ENCODE data around the gene THBS3.
"Not testable (repeated sequence)": the region's sequence is repeated elsewhere in the genome, so short reads cannot be mapped to it uniquely, and the experiment has no call there.

The THBS3 gene

DNA sequence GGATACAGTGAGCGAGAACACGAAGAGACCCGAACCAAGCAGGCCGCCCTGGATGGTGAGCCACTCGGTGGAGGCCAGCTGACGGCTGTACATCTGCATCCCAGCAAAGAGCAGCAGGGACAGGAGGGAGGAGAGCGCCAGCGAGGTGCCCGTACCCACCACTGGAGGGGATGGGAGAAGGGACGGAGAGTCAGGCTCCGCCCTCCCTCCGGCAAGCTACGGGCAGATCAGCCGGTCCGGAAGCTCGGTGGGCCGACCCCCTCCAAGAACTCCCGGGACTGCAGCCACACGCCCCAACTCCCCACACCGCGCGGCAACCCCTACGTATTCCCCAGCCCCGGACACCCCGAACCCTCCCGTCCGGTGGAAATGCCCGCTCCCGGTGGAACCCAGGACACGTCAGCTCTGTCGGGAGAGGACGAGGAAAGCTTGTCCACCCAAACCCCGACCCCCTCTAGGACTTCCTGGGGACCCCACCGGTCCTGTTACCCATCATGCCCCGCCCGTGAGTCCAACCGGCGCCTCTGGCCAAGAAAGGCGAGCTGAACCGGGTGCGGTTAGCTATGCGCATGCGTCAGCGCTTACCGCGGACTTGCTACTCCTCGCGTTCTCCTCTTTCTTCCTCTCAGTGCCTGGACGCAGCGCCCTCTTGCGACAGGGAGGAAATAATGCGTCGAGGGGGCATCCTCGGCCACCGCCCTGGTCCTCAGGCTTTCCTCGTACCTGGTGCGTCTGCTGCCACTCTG, 34.8 kb downstream of the THBS3 start, which contains the start of gene KRTCAP2:
Gene KRTCAP2 (minus strand): TSS at position 573 of the 746 bp plus-strand sequence. CDS start 80 bp downstream, at position 493.
- no peaks in the 10 kb centered on the region for H3K9me3 ChIP-seq (ENCODE audit: control insufficient read depth, low read length)
- peaks cover 53% of the 10 kb centered on the region for H3K4me1 ChIP-seq (ENCODE audit: control insufficient read depth, insufficient read depth, low read length)
- H3K9ac ChIP-seq (ENCODE audit: low read length): peak within 1 kb of the TSS; percentile 97
- H3K36me3 ChIP-seq (ENCODE audit: control insufficient read depth, insufficient read depth, low read length): no peaks in the 10 kb centered on the region
- H3K4me3 ChIP-seq (ENCODE audit: low read length): peak within 1 kb of the TSS; percentile 93
- peaks cover 4% of the 10 kb centered on the region for H3K27me3 ChIP-seq (ENCODE audit: control insufficient read depth, insufficient read depth, low read length)

DNA sequence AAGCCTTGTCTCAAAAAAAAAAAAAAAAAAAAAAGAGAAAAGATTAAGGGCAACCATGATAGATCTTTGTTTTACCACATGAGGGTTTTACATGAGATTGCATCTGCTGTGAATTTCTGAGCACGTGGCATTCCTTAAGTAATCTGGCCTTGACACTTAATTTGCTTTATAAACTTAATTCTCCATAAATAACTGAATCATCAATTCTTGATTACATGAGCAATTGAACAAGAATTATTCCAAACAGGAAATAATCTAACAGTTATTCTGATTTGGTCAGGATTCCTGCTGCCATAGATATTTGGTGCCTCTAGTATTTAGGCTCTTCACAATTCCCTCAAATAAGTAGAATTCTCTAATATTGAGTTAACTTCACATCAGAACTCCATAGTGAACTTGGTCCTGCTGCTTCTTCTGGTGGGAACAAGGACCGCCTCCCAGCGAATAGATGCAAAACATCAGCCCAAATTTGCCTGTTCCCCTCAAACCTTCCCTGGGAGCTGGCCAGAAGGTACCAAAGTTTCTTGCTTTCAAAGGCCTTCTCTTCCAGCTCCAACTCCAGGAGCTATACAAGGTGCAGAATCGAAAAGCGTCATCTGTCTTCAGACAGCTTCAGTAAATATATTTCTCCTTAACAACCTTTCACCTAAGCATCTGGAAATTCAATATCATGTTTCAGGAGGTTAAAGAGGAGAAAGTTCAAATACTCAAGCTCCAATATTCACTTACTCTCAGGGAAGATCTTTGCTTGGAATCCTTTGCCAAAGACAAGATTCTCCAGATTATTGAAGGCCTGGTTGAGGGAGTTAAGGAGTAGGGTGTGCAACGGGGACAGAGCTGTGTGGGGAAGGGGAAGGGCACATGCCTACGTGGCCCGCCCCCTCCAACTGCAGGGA, 35.6 kb downstream of the THBS3 start:
- Histone ChIP-seq H3K9ac (ENCODE audit: low read length) (peak overlapping the region; percentile 97), H3K4me3 (ENCODE audit: low read length) (peak overlapping the region; percentile 93), H3K4me1 (ENCODE audit: control insufficient read depth, insufficient read depth, low read length) (peaks cover 50% of the 10 kb centered on the region)

DNA sequence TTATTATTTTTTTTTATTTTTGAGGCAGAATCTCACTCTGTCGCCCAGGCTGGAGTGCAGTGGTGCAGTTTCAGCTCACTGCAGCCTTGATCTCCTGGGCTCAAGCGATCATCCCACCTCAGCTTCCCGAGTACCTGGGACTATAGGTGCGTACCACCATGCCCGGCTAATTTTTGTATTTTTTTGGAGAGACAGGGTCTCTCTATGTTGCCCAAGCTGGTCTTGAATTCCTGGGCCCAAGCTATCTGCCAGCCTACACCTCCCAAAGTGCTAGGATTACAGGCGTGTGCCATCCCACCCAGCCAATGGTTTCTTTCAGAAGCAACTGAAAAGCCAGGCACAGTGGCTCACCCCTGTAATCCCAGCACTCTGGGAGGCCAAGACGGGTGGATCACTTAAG, 36.9 kb downstream of the THBS3 start:
- Histone ChIP-seq H3K9me3 (ENCODE audit: control insufficient read depth, low read length) (no peaks in the 10 kb centered on the region), H3K9ac (ENCODE audit: low read length) (no peak overlapping the region), H3K27me3 (ENCODE audit: control insufficient read depth, insufficient read depth, low read length) (peaks cover 4% of the 10 kb centered on the region), H3K4me3 (ENCODE audit: low read length) (no peak overlapping the region), H3K36me3 (ENCODE audit: control insufficient read depth, insufficient read depth, low read length) (no peaks in the 10 kb centered on the region), H3K4me1 (ENCODE audit: control insufficient read depth, insufficient read depth, low read length) (peaks cover 41% of the 10 kb centered on the region)

More for the DNA sequence above, 35.6 kb downstream of the THBS3 start:
- Histone ChIP-seq H3K36me3 (ENCODE audit: control insufficient read depth, insufficient read depth, low read length) (no peaks in the 10 kb centered on the region), H3K27me3 (ENCODE audit: control insufficient read depth, insufficient read depth, low read length) (peaks cover 4% of the 10 kb centered on the region), H3K9me3 (ENCODE audit: control insufficient read depth, low read length) (no peaks in the 10 kb centered on the region)

DNA sequence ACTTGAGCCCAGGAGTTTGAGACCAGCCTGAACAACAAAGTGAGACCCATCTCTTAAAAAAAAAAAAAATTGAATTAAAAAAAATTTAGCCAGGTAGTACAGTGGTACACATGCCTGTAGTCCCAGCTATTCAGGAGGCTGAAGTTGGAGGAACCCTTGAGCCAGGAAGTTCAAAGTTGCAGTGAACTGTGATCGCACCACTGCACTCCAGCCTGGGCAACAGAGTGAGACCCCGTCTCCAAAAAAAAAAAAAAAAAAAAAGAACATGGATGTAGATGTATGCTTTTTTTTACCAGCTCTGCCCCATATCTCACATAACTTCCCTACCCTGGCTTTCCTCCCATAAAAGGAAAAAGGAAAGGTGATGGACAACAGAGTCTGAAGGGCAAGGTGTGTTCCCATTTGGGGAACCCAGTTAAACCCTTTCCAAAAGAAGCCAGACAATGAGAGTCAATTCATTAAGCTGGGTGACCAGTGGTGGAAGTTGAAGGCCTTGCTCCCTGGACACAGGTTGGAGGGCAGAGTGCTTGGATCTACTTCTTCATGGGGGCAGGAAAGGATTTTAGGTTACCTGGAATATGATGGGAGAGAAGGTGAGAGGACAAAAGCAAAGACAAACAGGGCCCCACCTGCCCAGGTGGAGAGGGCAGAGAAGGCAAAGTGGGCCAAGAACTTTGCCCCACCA, 37.5 kb downstream of the THBS3 start:
- H3K4me1 ChIP-seq (ENCODE audit: control insufficient read depth, insufficient read depth, low read length): peaks cover 35% of the 10 kb centered on the region

DNA sequence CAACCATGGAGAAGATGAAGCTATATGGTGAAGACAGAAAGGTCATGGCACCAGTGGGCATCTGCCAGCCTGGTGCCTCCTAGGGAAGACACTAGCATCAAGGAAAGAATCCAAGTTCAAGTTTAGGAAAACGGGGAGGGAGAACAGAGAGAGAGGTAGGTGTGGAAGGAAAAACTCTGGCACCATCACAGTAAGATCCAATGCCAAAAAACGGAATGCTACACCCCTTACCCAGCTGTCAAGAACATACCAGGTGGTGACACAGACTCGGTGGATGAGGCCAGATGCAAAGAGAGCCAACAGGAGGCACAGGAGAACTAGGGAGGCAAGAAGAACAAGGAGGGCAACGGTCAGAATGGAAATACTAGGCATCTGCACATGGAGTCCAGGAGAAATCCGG, 38.2 kb downstream of the THBS3 start:
- Histone ChIP-seq H3K9me3 (ENCODE audit: control insufficient read depth, low read length) (no peaks in the 10 kb centered on the region), H3K36me3 (ENCODE audit: control insufficient read depth, insufficient read depth, low read length) (no peaks in the 10 kb centered on the region), H3K4me1 (ENCODE audit: control insufficient read depth, insufficient read depth, low read length) (peaks cover 28% of the 10 kb centered on the region), H3K4me3 (ENCODE audit: low read length) (no peak overlapping the region), H3K9ac (ENCODE audit: low read length) (no peak overlapping the region), H3K27me3 (ENCODE audit: control insufficient read depth, insufficient read depth, low read length) (no peaks in the 10 kb centered on the region)

More for the DNA sequence above, 37.5 kb downstream of the THBS3 start:
- Histone ChIP-seq H3K4me3 (ENCODE audit: low read length) (no peak overlapping the region), H3K36me3 (ENCODE audit: control insufficient read depth, insufficient read depth, low read length) (no peaks in the 10 kb centered on the region), H3K9me3 (ENCODE audit: control insufficient read depth, low read length) (no peaks in the 10 kb centered on the region), H3K9ac (ENCODE audit: low read length) (no peak overlapping the region), H3K27me3 (ENCODE audit: control insufficient read depth, insufficient read depth, low read length) (peaks cover 4% of the 10 kb centered on the region)

DNA sequence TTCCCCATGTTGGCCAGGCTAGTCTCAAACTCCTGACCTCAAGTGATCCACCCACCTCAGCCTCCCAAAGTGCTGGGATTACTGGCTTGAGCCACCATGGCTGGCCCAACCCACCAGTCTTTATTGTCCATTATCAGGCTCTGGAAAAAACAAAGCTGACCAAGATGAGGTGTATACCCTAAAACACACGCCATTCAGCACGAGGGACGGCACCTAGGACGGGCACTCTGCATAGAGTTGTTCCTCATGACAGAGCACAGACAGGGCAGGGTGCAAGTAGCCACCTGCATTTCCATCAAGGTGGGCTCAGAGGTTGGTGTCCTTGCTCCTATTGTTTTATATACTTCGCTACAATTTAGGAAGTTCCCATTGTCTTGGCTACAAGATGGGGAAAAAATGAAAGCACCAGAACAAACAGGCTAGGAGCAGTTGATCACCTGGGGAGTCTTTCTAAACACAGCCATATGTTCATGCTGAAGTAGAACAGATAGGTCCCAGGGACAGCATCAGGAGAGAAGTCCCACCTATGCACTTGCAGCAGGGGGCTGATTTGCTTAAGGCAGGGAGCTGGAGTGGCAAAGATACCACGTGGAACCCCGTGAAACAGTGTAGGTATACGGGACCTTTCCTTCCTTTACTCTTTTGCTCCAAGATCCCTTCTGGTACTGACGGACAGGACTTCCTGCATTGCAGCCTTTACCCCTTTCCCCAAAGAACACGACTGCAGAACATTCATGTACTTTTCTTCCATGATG, 39.1 kb downstream of the THBS3 start:
- no peaks in the 10 kb centered on the region for H3K36me3 ChIP-seq (ENCODE audit: control insufficient read depth, insufficient read depth, low read length)
- H3K9me3 ChIP-seq (ENCODE audit: control insufficient read depth, low read length): no peaks in the 10 kb centered on the region
- peaks cover 19% of the 10 kb centered on the region for H3K4me1 ChIP-seq (ENCODE audit: control insufficient read depth, insufficient read depth, low read length)
- no peak overlapping the region for H3K4me3 ChIP-seq (ENCODE audit: low read length)
- no peaks in the 10 kb centered on the region for H3K27me3 ChIP-seq (ENCODE audit: control insufficient read depth, insufficient read depth, low read length)
- no peak overlapping the region for H3K9ac ChIP-seq (ENCODE audit: low read length)

DNA sequence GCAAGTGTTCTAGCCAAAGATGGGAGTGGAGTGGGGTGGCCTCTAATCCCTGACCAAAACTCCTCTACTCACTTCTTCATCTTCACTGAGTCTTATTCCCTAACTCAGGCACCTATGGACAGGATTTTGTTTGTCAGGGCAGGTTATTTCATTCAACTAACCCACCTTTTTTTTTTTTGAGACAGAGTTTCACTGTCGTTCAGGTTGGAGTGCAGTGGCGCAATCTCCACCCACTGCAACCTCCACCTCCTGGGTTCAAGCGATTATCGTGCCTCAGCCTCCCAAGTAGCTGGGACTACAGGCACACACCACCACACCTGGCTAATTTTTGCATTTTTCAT, 39.6 kb downstream of the THBS3 start:
- H3K4me3 ChIP-seq (ENCODE audit: low read length): not testable (repeated sequence)

DNA sequence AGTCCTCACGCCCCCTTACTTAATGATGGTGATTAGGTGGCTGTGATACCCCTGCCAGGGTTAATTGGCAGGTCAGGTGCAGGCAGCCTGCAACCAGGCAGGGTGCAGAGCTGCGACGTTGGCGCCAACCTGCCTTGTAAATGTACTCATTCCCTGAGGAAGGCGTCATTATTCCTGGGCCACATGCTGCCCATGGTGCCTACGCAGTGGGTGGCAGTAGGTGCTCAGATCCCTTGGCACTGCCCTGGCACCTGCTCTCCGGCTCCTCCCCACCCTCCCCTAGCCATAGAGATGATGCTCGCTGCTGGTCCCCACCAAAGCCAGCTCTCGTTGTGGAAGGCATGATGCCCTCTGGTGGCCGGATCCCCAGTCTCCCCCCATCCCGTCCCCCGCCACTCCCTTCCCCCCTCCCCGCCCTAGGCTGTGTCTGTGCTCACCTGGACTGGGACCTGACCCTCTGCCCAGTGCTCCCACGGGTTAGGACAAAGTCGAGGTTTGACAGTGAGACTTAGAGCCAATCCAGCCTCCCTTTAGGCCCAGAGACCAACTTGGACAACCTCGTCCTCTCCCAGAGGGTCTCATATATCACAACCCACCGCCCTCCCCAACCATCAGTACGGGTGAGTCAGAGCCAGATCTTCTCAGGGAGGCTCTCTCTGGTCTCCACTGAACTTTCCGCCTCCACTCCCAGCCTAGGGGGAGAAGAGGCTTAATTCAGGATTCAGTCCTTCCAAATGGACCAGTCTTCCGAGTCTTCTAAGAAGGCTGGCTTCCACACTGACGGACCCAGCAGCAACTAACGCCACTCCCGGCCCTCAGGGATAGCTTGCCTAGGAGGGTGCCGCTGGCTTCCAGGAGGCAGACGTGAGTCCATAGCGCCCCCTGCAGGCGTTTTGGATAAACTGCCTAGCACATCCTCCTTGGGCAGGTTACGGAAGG, 40.3 kb downstream of the THBS3 start:
- no peak overlapping the region for H3K4me3 ChIP-seq (ENCODE audit: low read length)
- H3K4me1 ChIP-seq (ENCODE audit: control insufficient read depth, insufficient read depth, low read length): peaks cover 12% of the 10 kb centered on the region
- H3K36me3 ChIP-seq (ENCODE audit: control insufficient read depth, insufficient read depth, low read length): no peaks in the 10 kb centered on the region
- no peak overlapping the region for H3K9ac ChIP-seq (ENCODE audit: low read length)
- H3K9me3 ChIP-seq (ENCODE audit: control insufficient read depth, low read length): no peaks in the 10 kb centered on the region
- no peaks in the 10 kb centered on the region for H3K27me3 ChIP-seq (ENCODE audit: control insufficient read depth, insufficient read depth, low read length)

More for the DNA sequence above, 39.6 kb downstream of the THBS3 start:
- H3K36me3 ChIP-seq (ENCODE audit: control insufficient read depth, insufficient read depth, low read length); H3K27me3 ChIP-seq (ENCODE audit: control insufficient read depth, insufficient read depth, low read length); H3K9me3 ChIP-seq (ENCODE audit: control insufficient read depth, low read length); H3K9ac ChIP-seq (ENCODE audit: low read length): not testable (repeated sequence)
- peaks cover 14% of the 10 kb centered on the region for H3K4me1 ChIP-seq (ENCODE audit: control insufficient read depth, insufficient read depth, low read length)

DNA sequence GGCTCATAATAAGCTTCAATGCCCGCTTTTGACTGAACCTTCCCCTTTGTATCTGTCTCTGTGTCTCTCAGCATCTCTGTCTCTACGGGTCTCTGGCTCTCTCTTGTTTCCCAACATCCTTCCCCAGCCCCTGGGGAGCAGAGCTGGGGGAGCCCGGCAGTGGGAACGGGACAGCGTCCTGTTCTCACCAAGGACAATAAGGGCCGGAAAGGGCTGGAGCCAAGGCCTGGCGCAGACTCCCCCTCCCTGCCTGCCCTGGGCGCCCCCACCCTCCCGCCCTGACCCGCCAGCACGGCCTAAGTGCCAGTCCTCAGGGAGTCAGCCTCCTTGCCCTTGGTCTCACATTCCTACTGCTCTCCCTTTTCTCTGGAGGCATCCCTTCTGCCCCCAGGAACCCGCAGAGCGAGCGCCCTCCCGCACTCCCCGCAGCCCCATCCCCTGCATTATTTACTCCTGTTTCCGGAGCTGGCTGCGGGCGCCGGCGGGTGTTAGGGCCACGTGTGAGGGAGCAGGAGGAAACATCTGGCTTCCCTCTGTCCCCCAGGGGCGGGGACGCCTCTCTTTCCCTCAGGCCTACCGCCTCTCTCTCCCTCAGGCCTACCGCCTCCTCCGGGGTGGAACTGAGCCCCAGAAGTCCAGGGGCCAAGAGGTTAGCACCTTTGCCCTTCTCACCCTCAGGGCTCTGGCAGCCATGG, 41.1 kb downstream of the THBS3 start:
- no peaks in the 10 kb centered on the region for H3K36me3 ChIP-seq (ENCODE audit: control insufficient read depth, insufficient read depth, low read length)
- H3K9me3 ChIP-seq (ENCODE audit: control insufficient read depth, low read length): no peaks in the 10 kb centered on the region
- H3K4me1 ChIP-seq (ENCODE audit: control insufficient read depth, insufficient read depth, low read length): peaks cover 8% of the 10 kb centered on the region
- no peak overlapping the region for H3K9ac ChIP-seq (ENCODE audit: low read length)
- no peaks in the 10 kb centered on the region for H3K27me3 ChIP-seq (ENCODE audit: control insufficient read depth, insufficient read depth, low read length)
- H3K4me3 ChIP-seq (ENCODE audit: low read length): no peak overlapping the region

DNA sequence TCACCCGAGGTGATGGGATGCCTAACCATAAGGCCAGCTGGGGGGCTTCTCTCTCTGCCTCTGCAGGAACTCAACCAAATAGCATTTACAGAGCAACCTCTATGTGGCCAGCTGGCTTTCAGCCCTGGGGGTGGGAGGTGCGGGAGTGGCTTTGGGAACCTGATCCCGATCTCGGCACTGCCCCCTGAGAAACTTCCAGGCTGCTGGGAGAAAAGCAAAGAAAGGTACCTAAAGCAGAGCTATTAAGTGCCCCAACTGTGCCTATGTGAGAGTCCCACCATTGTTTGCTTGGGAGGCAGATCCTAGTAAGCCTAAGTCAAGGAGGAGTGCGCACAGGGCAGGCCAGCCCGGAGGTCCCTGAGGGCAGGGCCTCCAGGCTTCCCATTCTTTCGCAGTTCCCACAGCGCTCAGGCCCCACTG, 41.6 kb downstream of the THBS3 start:
- Histone ChIP-seq H3K4me1 (ENCODE audit: control insufficient read depth, insufficient read depth, low read length) (peaks cover 8% of the 10 kb centered on the region), H3K9me3 (ENCODE audit: control insufficient read depth, low read length) (no peaks in the 10 kb centered on the region), H3K27me3 (ENCODE audit: control insufficient read depth, insufficient read depth, low read length) (no peaks in the 10 kb centered on the region), H3K9ac (ENCODE audit: low read length) (no peak overlapping the region), H3K36me3 (ENCODE audit: control insufficient read depth, insufficient read depth, low read length) (no peaks in the 10 kb centered on the region), H3K4me3 (ENCODE audit: low read length) (no peak overlapping the region)

All from mucosa of stomach (tissue), 1 donor.